ENCODE data around the gene ERP27.

GRCh38 chr12:14982991-14983390 lies 44.7 kb upstream of the ERP27 start:
- TF ChIP-seq CTCF (conservative IDR thresholded peaks at IDR 0.05 in 1 of 2, IDR thresholded peaks at IDR 0.05 in 1 of 2; ENCODE audit: low read depth in 1 of 2, low read length in 2 of 2) (no peak), EZH2 (IDR thresholded peaks at IDR 0.05; ENCODE audit: low read length, missing control alignments) (no peak)

Data from fibroblast of lung (primary cell).